CD14-positive monocyte (primary cell): ENCODE measurements around the gene RELB. TPM values are rescaled to one million over a fixed set of nuclear protein-coding genes. Genes with fewer than 3 reads are reported as not detected.

Experiments used
- DNase-seq, 3 donors: peaks; one replicate each; pipeline ENCODE4 v3.0.0-alpha.2; 2011 to 2022
- H2AFZ ChIP-seq: 2 replicates; pipeline ENCODE4 v1.6.0; 2012; ENCODE audit warnings: mild to moderate bottlenecking, low read depth, low read length, inconsistent platforms; ENCODE audit not compliant: insufficient read depth, poor library complexity, severe bottlenecking
- H3K27ac ChIP-seq, 2 donors: 1 replicate in 1 of 2; 2 replicates in 1 of 2; pipeline ENCODE4 v1.5.1; 2012 to 2013; ENCODE audit warnings: low read length in 2 of 2, control low read depth in 1 of 2, inconsistent platforms in 1 of 2, low read depth in 1 of 2, mild to moderate bottlenecking in 1 of 2
- H3K27me3 ChIP-seq, 2 donors: one replicate each; pipeline versions ENCODE4 v1.6.0 to v1.6.1; 2011 to 2013; ENCODE audit warnings: low read length in 2 of 2; ENCODE audit not compliant: control insufficient read depth in 2 of 2, insufficient read depth in 2 of 2
- H3K36me3 ChIP-seq, 2 donors: replicated peaks in 1 of 2; 1 replicate in 1 of 2; 2 replicates in 1 of 2; pipeline versions ENCODE4 v1.5.1 to v1.6.1; 2012 to 2013; ENCODE audit warnings: low read length in 2 of 2, control low read depth in 1 of 2, inconsistent platforms in 1 of 2, mild to moderate bottlenecking in 1 of 2; ENCODE audit not compliant: insufficient read depth in 2 of 2, control insufficient read depth in 1 of 2
- H3K4me1 ChIP-seq, 2 donors: 1 replicate in 1 of 2; 2 replicates in 1 of 2; pipeline versions ENCODE4 v1.5.1 to v1.6.1; 2012 to 2013; ENCODE audit warnings: low read length in 2 of 2, control low read depth in 1 of 2, inconsistent platforms in 1 of 2, mild to moderate bottlenecking in 1 of 2, moderate library complexity in 1 of 2; ENCODE audit not compliant: insufficient read depth in 2 of 2, control insufficient read depth in 1 of 2
- H3K4me2 ChIP-seq: replicated peaks from 2 replicates; pipeline ENCODE3; 2012; ENCODE audit warnings: low read length, moderate library complexity, mild to moderate bottlenecking; ENCODE audit not compliant: poor library complexity, severe bottlenecking; ENCODE audit errors: extremely low read depth
- H3K4me3 ChIP-seq, 3 experiments: fragments of 200-600 bp in 1 of 3; sonication (generic) in 1 of 3; replicated peaks in 1 of 3; 1 replicate in 2 of 3; 2 replicates in 1 of 3; pipeline ENCODE4 v1.5.1; 2011 to 2013; ENCODE audit warnings: low read length in 3 of 3, mild to moderate bottlenecking in 3 of 3, control low read depth in 2 of 3, low read depth in 2 of 3, inconsistent platforms in 1 of 3, moderate library complexity in 1 of 3
- H3K79me2 ChIP-seq: 2 replicates; pipeline ENCODE4 v1.6.0; 2012; ENCODE audit warnings: mild to moderate bottlenecking, control low read depth, inconsistent platforms, low read length, moderate library complexity; ENCODE audit not compliant: insufficient read depth
- H3K9ac ChIP-seq: 2 replicates; pipeline ENCODE4 v1.6.0; 2017; ENCODE audit warnings: low read length, mild to moderate bottlenecking; ENCODE audit not compliant: insufficient read depth, poor library complexity, severe bottlenecking
- H3K9me3 ChIP-seq, 2 donors: replicated peaks in 1 of 2; 1 replicate in 1 of 2; 2 replicates in 1 of 2; pipeline versions ENCODE4 v1.5.1 to v1.6.1; 2012 to 2013; ENCODE audit warnings: low read length in 2 of 2, control low read depth in 1 of 2; ENCODE audit not compliant: control insufficient read depth in 1 of 2, insufficient read depth in 1 of 2
- H4K20me1 ChIP-seq: 2 replicates; pipeline ENCODE4 v1.6.0; 2012; ENCODE audit warnings: mild to moderate bottlenecking, low read length, control low read depth, moderate library complexity; ENCODE audit not compliant: insufficient read depth
- H3K27ac Mint-ChIP-seq, 7 donors: one replicate each; pipeline ENCODE4 v1.8.0; 2020; ENCODE audit warnings: mild to moderate bottlenecking in 7 of 7, mixed read lengths in 7 of 7, moderate library complexity in 6 of 7, inconsistent platforms in 2 of 7
- H3K27me3 Mint-ChIP-seq, 3 donors: one replicate each; pipeline ENCODE4 v1.8.0; 2021 to 2022; ENCODE audit warnings: low read depth in 3 of 3, mild to moderate bottlenecking in 3 of 3, mixed read lengths in 3 of 3, moderate library complexity in 3 of 3, inconsistent platforms in 1 of 3
- H3K36me3 Mint-ChIP-seq, 2 donors: one replicate each; pipeline ENCODE4 v1.8.0; 2020; ENCODE audit warnings: mixed read lengths in 2 of 2, inconsistent platforms in 1 of 2, mild to moderate bottlenecking in 1 of 2
- H3K4me1 Mint-ChIP-seq: one replicate; pipeline ENCODE4 v1.8.0; 2020; ENCODE audit warnings: mild to moderate bottlenecking, mixed read lengths
- H3K4me3 Mint-ChIP-seq, 2 donors: one replicate each; pipeline ENCODE4 v1.8.0; 2020; ENCODE audit warnings: mild to moderate bottlenecking in 2 of 2, mixed read lengths in 2 of 2, moderate library complexity in 1 of 2
- H3K9me3 Mint-ChIP-seq, 7 donors: one replicate each; pipeline ENCODE4 v1.8.0; 2020 to 2022; ENCODE audit warnings: mixed read lengths in 7 of 7, mild to moderate bottlenecking in 6 of 7, moderate library complexity in 6 of 7, inconsistent platforms in 2 of 7
- WGBS: methylation state at CpG from one replicate; pipeline ENCODE4 v1.1.5; 2013; ENCODE audit warnings: missing lambda C conversion rate; ENCODE audit not compliant: insufficient coverage; 5-methylcytosine and 5-hydroxymethylcytosine counted together
- intact Hi-C, 2 donors: fragments of 100-400 bp; cut with micrococcal nuclease; formaldehyde crosslinking; loops; one replicate each; pipeline versions ENCODE4 v1.15.0 to v1.15.1; 2023
- polyA plus RNA-seq, 3 donors: library from polyadenylated mRNA; depleted of rRNA in 1 of 3; unstranded in 2 of 3; stranded (reverse) in 1 of 3; fragments of 300-500 nt in 2 of 3; fragments of >200 nt in 1 of 3; fragmentation: Illumina TruSeq in 2 of 3; gene quantifications; 1 replicate in 2 of 3; 2 replicates in 1 of 3; pipeline ENCODE4 v1.2.3, GENCODE V29; 2012 to 2021
- TF ChIP-seq, protein P1 (sequence below): fragments of 200-600 bp; IDR thresholded peaks from one replicate; pipeline ENCODE4 v1.8.0; 2022; ENCODE audit warnings: antibody characterized with exemption, mild to moderate bottlenecking

The RELB gene
- polyA plus RNA-seq, 3 donors = 32.3 to 35.0 (median 34.4) TPM

DNA sequence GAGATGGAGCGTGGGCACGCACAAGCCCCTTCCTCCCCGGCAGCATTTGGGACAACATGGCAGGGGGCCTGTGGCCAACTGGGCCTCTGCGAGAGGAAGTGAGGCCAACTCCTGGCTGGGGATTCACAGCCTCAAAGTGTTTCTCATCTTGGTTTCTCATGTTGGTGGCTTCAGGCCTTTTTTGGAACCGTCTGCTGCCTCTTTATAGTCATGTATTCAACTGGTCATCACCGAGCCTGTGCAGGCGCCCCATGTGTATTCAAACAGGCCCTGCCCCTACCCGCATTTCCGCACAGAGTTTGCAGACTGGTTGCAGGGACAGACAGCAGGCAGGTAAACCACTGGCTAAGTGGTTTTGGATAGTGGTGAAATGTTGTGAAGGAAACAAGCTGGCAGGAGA, 17.3 kb upstream of the RELB start:
- H3K27me3 Mint-ChIP-seq = peaks cover 0 to 2% (median 0%) of the 10 kb centered on the region in 3 donors
- intact Hi-C loops = no loop called here

DNA sequence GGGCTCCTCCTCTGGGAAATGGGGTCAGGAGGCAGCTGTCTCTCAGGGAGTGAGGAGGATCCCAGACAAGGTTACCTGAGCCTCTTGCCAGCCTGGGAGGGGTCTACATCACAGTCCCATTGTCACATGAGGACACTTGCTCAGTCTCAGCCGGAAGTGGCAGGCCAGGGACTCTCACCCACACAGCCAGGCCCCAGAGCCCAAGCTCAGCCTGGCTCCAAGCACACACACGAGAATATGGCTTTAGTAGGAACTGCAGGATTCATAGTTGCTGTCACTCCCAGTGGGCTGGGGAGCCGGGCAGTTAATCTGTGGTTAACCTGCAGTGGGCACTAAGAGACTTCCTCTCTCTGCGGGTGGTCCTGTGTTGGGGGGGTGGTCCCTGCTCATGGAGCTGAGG, 15.8 kb upstream of the RELB start:
- H2AFZ ChIP-seq = no peak overlapping the region
- 63% methylated on average over 3 of the region's 4 CpGs for WGBS
- H3K4me2 ChIP-seq = no peak overlapping the region
- Mint-ChIP-seq H3K27me3 (peaks cover 0 to 2% (median 0%) of the 10 kb centered on the region in 3 donors), H3K4me3 (no peak overlapping the region), H3K27ac (peak overlapping the region in 1 of 7 donors; percentile 62), H3K9me3 (no peaks in the 10 kb centered on the region), H3K36me3 (peaks cover 47 to 87% of the 10 kb centered on the region in 2 donors), H3K4me1 (peaks cover 6% of the 10 kb centered on the region)
- intact Hi-C loops = no loop called here
- H3K79me2 ChIP-seq = no peaks in the 10 kb centered on the region
- H3K36me3 ChIP-seq = peaks cover 72 to 92% of the 10 kb centered on the region in 2 donors
- H4K20me1 ChIP-seq = peaks cover 7% of the 10 kb centered on the region
- peaks cover 0 to 4% of the 10 kb centered on the region in 2 donors for H3K4me1 ChIP-seq
- no peak overlapping the region for H3K4me3 ChIP-seq
- H3K9me3 ChIP-seq = no peaks in the 10 kb centered on the region
- H3K9ac ChIP-seq = no peak overlapping the region
- TF ChIP-seq, protein P1, sequence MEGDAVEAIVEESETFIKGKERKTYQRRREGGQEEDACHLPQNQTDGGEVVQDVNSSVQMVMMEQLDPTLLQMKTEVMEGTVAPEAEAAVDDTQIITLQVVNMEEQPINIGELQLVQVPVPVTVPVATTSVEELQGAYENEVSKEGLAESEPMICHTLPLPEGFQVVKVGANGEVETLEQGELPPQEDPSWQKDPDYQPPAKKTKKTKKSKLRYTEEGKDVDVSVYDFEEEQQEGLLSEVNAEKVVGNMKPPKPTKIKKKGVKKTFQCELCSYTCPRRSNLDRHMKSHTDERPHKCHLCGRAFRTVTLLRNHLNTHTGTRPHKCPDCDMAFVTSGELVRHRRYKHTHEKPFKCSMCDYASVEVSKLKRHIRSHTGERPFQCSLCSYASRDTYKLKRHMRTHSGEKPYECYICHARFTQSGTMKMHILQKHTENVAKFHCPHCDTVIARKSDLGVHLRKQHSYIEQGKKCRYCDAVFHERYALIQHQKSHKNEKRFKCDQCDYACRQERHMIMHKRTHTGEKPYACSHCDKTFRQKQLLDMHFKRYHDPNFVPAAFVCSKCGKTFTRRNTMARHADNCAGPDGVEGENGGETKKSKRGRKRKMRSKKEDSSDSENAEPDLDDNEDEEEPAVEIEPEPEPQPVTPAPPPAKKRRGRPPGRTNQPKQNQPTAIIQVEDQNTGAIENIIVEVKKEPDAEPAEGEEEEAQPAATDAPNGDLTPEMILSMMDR = no peak
- DNase-seq = no peak
- H3K27ac ChIP-seq = no peak overlapping the region
- no peaks in the 10 kb centered on the region for H3K27me3 ChIP-seq

More for the DNA sequence above, 17.3 kb upstream of the RELB start:
- Histone ChIP-seq H3K9ac (no peak overlapping the region), H3K4me1 (peaks cover 0 to 4% of the 10 kb centered on the region in 2 donors), H3K9me3 (no peaks in the 10 kb centered on the region), H3K4me3 (no peak overlapping the region), H3K27ac (no peak overlapping the region), H3K27me3 (no peaks in the 10 kb centered on the region), H3K4me2 (no peak overlapping the region), H3K79me2 (no peaks in the 10 kb centered on the region), H3K36me3 (peaks cover 73 to 92% of the 10 kb centered on the region in 2 donors), H2AFZ (no peak overlapping the region), H4K20me1 (peaks cover 7% of the 10 kb centered on the region)
- no peak overlapping the region for H3K4me3 Mint-ChIP-seq
- no peak for DNase-seq
- peaks cover 6% of the 10 kb centered on the region for H3K4me1 Mint-ChIP-seq
- H3K9me3 Mint-ChIP-seq = no peaks in the 10 kb centered on the region
- TF ChIP-seq, protein P1 = no peak
- H3K27ac Mint-ChIP-seq = peak overlapping the region in 2 of 7 donors; percentile 38 to 64
- WGBS = 83% methylated on average over 9 of the region's 9 CpGs
- peaks cover 52 to 90% of the 10 kb centered on the region in 2 donors for H3K36me3 Mint-ChIP-seq
